ENCODE measurements around the gene PCDH15. TPM values are rescaled to one million over a fixed set of nuclear protein-coding genes. Genes with fewer than 3 reads are reported as not detected.
"Not testable (repeated sequence)": the region's sequence is repeated elsewhere in the genome, so short reads cannot be mapped to it uniquely, and the experiment has no call there.

Gene PCDH15
- polyA plus RNA-seq, 1 donor from 2014 or later, result not detected

- Mint-ChIP-seq H3K27me3 (no peaks in the 10 kb centered on the region), H3K27ac (no peak overlapping the region), H3K4me3 (no peak overlapping the region), H3K4me1 (no peaks in the 10 kb centered on the region), H3K9me3 (no peaks in the 10 kb centered on the region), H3K36me3 (peaks cover 1% of the 10 kb centered on the region)
Measured at GRCh38 chr10:54550016-54550415, 251.0 kb downstream of the PCDH15 start.

GRCh38 chr10:54531296-54531695 is 269.7 kb downstream of the PCDH15 start:
- H3K4me1 Mint-ChIP-seq, result no peaks in the 10 kb centered on the region
- peaks cover 0 to 3% (median 0%) of the 10 kb centered on the region in 3 donors for H3K9me3 Mint-ChIP-seq
- no peak overlapping the region for H3K27ac Mint-ChIP-seq
- H3K4me3 Mint-ChIP-seq, result no peak overlapping the region
- no peaks in the 10 kb centered on the region for H3K27me3 Mint-ChIP-seq
- H3K36me3 Mint-ChIP-seq, result no peaks in the 10 kb centered on the region

- Mint-ChIP-seq H3K4me1 (no peaks in the 10 kb centered on the region), H3K9me3 (peaks cover 0 to 3% (median 0%) of the 10 kb centered on the region in 3 donors), H3K27ac (no peak overlapping the region), H3K27me3 (no peaks in the 10 kb centered on the region), H3K4me3 (no peak overlapping the region), H3K36me3 (no peaks in the 10 kb centered on the region)
Measured at GRCh38 chr10:54530299-54530698, 270.7 kb downstream of the PCDH15 start.

GRCh38 chr10:54525816-54526215 is 275.2 kb downstream of the PCDH15 start:
- Mint-ChIP-seq H3K4me3 (no peak overlapping the region), H3K4me1 (no peaks in the 10 kb centered on the region), H3K36me3 (no peaks in the 10 kb centered on the region), H3K9me3 (peaks cover 0 to 8% (median 1%) of the 10 kb centered on the region in 3 donors), H3K27me3 (no peaks in the 10 kb centered on the region), H3K27ac (no peak overlapping the region)

GRCh38 chr10:54515244-54515643 is 285.8 kb downstream of the PCDH15 start:
- not testable (repeated sequence) for H3K36me3 Mint-ChIP-seq, H3K9me3 Mint-ChIP-seq, H3K27me3 Mint-ChIP-seq, H3K4me1 Mint-ChIP-seq, H3K4me3 Mint-ChIP-seq, H3K27ac Mint-ChIP-seq

GRCh38 chr10:54503863-54504262 is 297.2 kb downstream of the PCDH15 start:
- H3K4me1 Mint-ChIP-seq, result no peaks in the 10 kb centered on the region
- H3K27me3 Mint-ChIP-seq, result no peaks in the 10 kb centered on the region

GRCh38 chr10:54501929-54502328 is 299.1 kb downstream of the PCDH15 start:
- no peaks in the 10 kb centered on the region for H3K27me3 Mint-ChIP-seq
- H3K4me1 Mint-ChIP-seq, result no peaks in the 10 kb centered on the region
- H3K4me3 Mint-ChIP-seq, result no peak overlapping the region
- H3K27ac Mint-ChIP-seq, result no peak overlapping the region
- H3K36me3 Mint-ChIP-seq, result peaks cover 3% of the 10 kb centered on the region
- peaks cover 2 to 10% (median 3%) of the 10 kb centered on the region in 3 donors for H3K9me3 Mint-ChIP-seq

More at GRCh38 chr10:54503863-54504262, 297.2 kb downstream of the PCDH15 start:
- Mint-ChIP-seq H3K9me3 (peaks cover 3 to 17% (median 3%) of the 10 kb centered on the region in 3 donors), H3K36me3 (peaks cover 3% of the 10 kb centered on the region), H3K27ac (no peak overlapping the region), H3K4me3 (no peak overlapping the region)

GRCh38 chr10:54496852-54497251 is 304.2 kb downstream of the PCDH15 start:
- peaks cover 3% of the 10 kb centered on the region for H3K36me3 Mint-ChIP-seq
- no peak overlapping the region for H3K27ac Mint-ChIP-seq
- no peaks in the 10 kb centered on the region for H3K4me1 Mint-ChIP-seq
- H3K27me3 Mint-ChIP-seq, result no peaks in the 10 kb centered on the region
- no peak overlapping the region for H3K4me3 Mint-ChIP-seq
- H3K9me3 Mint-ChIP-seq, result peaks cover 2 to 20% (median 8%) of the 10 kb centered on the region in 3 donors

- Mint-ChIP-seq H3K9me3 (peaks cover 2 to 9% (median 5%) of the 10 kb centered on the region in 3 donors), H3K36me3 (no peaks in the 10 kb centered on the region), H3K4me1 (no peaks in the 10 kb centered on the region), H3K4me3 (no peak overlapping the region), H3K27ac (no peak overlapping the region), H3K27me3 (no peaks in the 10 kb centered on the region)
Measured at GRCh38 chr10:54487743-54488142, 313.3 kb downstream of the PCDH15 start.

- Mint-ChIP-seq H3K36me3 (no peaks in the 10 kb centered on the region), H3K9me3 (peaks cover 0 to 2% (median 0%) of the 10 kb centered on the region in 3 donors), H3K4me1 (no peaks in the 10 kb centered on the region), H3K27me3 (no peaks in the 10 kb centered on the region), H3K27ac (no peak overlapping the region), H3K4me3 (no peak overlapping the region)
Measured at GRCh38 chr10:54485971-54486370, 315.1 kb downstream of the PCDH15 start.

GRCh38 chr10:54484186-54484585 is 316.8 kb downstream of the PCDH15 start:
- Mint-ChIP-seq H3K27me3 (no peaks in the 10 kb centered on the region), H3K4me3 (no peak overlapping the region), H3K4me1 (no peaks in the 10 kb centered on the region), H3K36me3 (no peaks in the 10 kb centered on the region), H3K9me3 (no peaks in the 10 kb centered on the region), H3K27ac (no peak overlapping the region)

GRCh38 chr10:54478601-54479000 is 322.4 kb downstream of the PCDH15 start:
- H3K9me3 Mint-ChIP-seq, result peaks cover 0 to 4% (median 1%) of the 10 kb centered on the region in 3 donors
- H3K4me1 Mint-ChIP-seq, result no peaks in the 10 kb centered on the region
- H3K27me3 Mint-ChIP-seq, result no peaks in the 10 kb centered on the region

GRCh38 chr10:54477738-54478137 is 323.3 kb downstream of the PCDH15 start:
- Mint-ChIP-seq H3K9me3 (peaks cover 1 to 4% (median 4%) of the 10 kb centered on the region in 3 donors), H3K27ac (no peak overlapping the region), H3K4me1 (no peaks in the 10 kb centered on the region), H3K36me3 (no peaks in the 10 kb centered on the region), H3K4me3 (no peak overlapping the region), H3K27me3 (no peaks in the 10 kb centered on the region)

More at GRCh38 chr10:54478601-54479000, 322.4 kb downstream of the PCDH15 start:
- H3K27ac Mint-ChIP-seq, result no peak overlapping the region
- H3K36me3 Mint-ChIP-seq, result no peaks in the 10 kb centered on the region
- H3K4me3 Mint-ChIP-seq, result no peak overlapping the region

GRCh38 chr10:54470324-54470631 is 330.8 kb downstream of the PCDH15 start:
- H3K4me1 Mint-ChIP-seq, result no peaks in the 10 kb centered on the region
- peaks cover 0 to 4% (median 0%) of the 10 kb centered on the region in 3 donors for H3K9me3 Mint-ChIP-seq
- no peak overlapping the region for H3K27ac Mint-ChIP-seq
- no peaks in the 10 kb centered on the region for H3K36me3 Mint-ChIP-seq
- no peaks in the 10 kb centered on the region for H3K27me3 Mint-ChIP-seq
- H3K4me3 Mint-ChIP-seq, result no peak overlapping the region

- H3K27ac Mint-ChIP-seq, result no peak overlapping the region
- no peaks in the 10 kb centered on the region for H3K4me1 Mint-ChIP-seq
- H3K9me3 Mint-ChIP-seq, result peaks cover 0 to 4% (median 0%) of the 10 kb centered on the region in 3 donors
Measured at GRCh38 chr10:54469587-54470323, 331.3 kb downstream of the PCDH15 start.

GRCh38 chr10:54454271-54454670 is 346.8 kb downstream of the PCDH15 start:
- Mint-ChIP-seq H3K4me1 (no peaks in the 10 kb centered on the region), H3K27ac (no peak overlapping the region)

More at GRCh38 chr10:54469587-54470323, 331.3 kb downstream of the PCDH15 start:
- Mint-ChIP-seq H3K27me3 (no peaks in the 10 kb centered on the region), H3K36me3 (no peaks in the 10 kb centered on the region), H3K4me3 (no peak overlapping the region)

More at GRCh38 chr10:54454271-54454670, 346.8 kb downstream of the PCDH15 start:
- Mint-ChIP-seq H3K4me3 (no peak overlapping the region), H3K9me3 (peaks cover 3 to 5% (median 4%) of the 10 kb centered on the region in 3 donors), H3K36me3 (no peaks in the 10 kb centered on the region), H3K27me3 (no peaks in the 10 kb centered on the region)

Measured in IgD-negative memory B cell (primary cell).